Calu3 (cell line): ENCODE measurements around the gene PDGFB. TPM values are rescaled to one million over a fixed set of nuclear protein-coding genes. Genes with fewer than 3 reads are reported as not detected.

Experiments
- BruUV-seq: library from RNA; stranded (reverse); fragments of 400-500 nt; replicated peaks from 2 replicates; lab custom pipeline; 2021; lab: Mats Ljungman, UMichigan
- CTCF ChIA-PET: fragments of 300-600 bp; sonication (Branson Sonifier 250); formaldehyde crosslinking; loops from one replicate; lab custom pipeline; 2022; ENCODE audit warnings: antibody characterized with exemption; lab: Charles Lee
- DNase-seq: peaks from one replicate; pipeline ENCODE4 v3.0.0; 2022
- H3K27ac Mint-ChIP-seq: one replicate; pipeline ENCODE4 v1.8.0; 2022; ENCODE audit warnings: mixed read lengths; ENCODE audit not compliant: unreplicated experiment
- H3K27me3 Mint-ChIP-seq: one replicate; pipeline ENCODE4 v1.8.0; 2022; ENCODE audit warnings: mixed read lengths; ENCODE audit not compliant: unreplicated experiment
- H3K36me3 Mint-ChIP-seq: one replicate; pipeline ENCODE4 v1.8.0; 2022; ENCODE audit warnings: mild to moderate bottlenecking, moderate library complexity, mixed read lengths; ENCODE audit not compliant: insufficient read depth, unreplicated experiment
- H3K4me1 Mint-ChIP-seq: one replicate; pipeline ENCODE4 v1.8.0; 2022; ENCODE audit warnings: mild to moderate bottlenecking, low read depth, mixed read lengths; ENCODE audit not compliant: unreplicated experiment
- H3K4me3 Mint-ChIP-seq: one replicate; pipeline ENCODE4 v1.8.0; 2022; ENCODE audit warnings: mild to moderate bottlenecking, low read depth, moderate library complexity, mixed read lengths; ENCODE audit not compliant: unreplicated experiment
- H3K9me3 Mint-ChIP-seq: one replicate; pipeline ENCODE4 v1.8.0; 2022; ENCODE audit warnings: low read depth, mixed read lengths; ENCODE audit not compliant: unreplicated experiment
- CTCF ChIP-seq: fragments of 200-600 bp; IDR thresholded peaks from one replicate; pipeline ENCODE4 v1.8.0; 2022; ENCODE audit warnings: antibody characterized with exemption; ENCODE audit not compliant: unreplicated experiment
- intact Hi-C: fragments of 100-400 bp; cut with micrococcal nuclease; formaldehyde crosslinking; loops from one replicate; pipeline ENCODE4 v1.10.0; 2022; ENCODE audit not compliant: unreplicated experiment
- total RNA-seq: library from RNA; stranded (reverse); gene quantifications from 2 replicates; pipeline ENCODE4 v1.2.3, GENCODE V29; 2022

The PDGFB gene
- total RNA-seq, 1 experiment from 2014 or later, result 25.9 TPM

- Mint-ChIP-seq H3K36me3 (peaks cover 25% of the 10 kb centered on the region), H3K27ac (no peak overlapping the region), H3K4me3 (no peak overlapping the region)
Observed at GRCh38 chr22:39176714-39177455, 67.9 kb downstream of the PDGFB start.

GRCh38 chr22:39176143-39176713 is 68.6 kb downstream of the PDGFB start:
- TF ChIP-seq CTCF, result no peak
- CTCF ChIA-PET, result interaction anchor here (0.6 to 1.4 kb wide), 3 partner anchors 12 to 445 kb away, joined by 3 to 12 read pairs (median 3); no protein-coding TSS in a partner anchor
- Mint-ChIP-seq H3K36me3 (peaks cover 25% of the 10 kb centered on the region), H3K4me1 (peaks cover 59% of the 10 kb centered on the region), H3K9me3 (no peaks in the 10 kb centered on the region), H3K4me3 (peak overlapping the region; percentile 36), H3K27ac (no peak overlapping the region), H3K27me3 (no peaks in the 10 kb centered on the region)
- peak; percentile 79 for DNase-seq
- intact Hi-C loops, result loop anchor here (5.0 to 10.0 kb wide), 2 partner anchors 36 to 69 kb away; partner anchors contain the start of gene PDGFB
- no TSS peak for BruUV-seq

More at GRCh38 chr22:39176714-39177455, 67.9 kb downstream of the PDGFB start:
- Mint-ChIP-seq H3K9me3 (no peaks in the 10 kb centered on the region), H3K4me1 (peaks cover 52% of the 10 kb centered on the region), H3K27me3 (no peaks in the 10 kb centered on the region)
- DNase-seq, result no peak
- BruUV-seq, result no TSS peak
- no peak for TF ChIP-seq CTCF
- intact Hi-C loops, result loop anchor here (5.0 to 10.0 kb wide), 2 partner anchors 35 to 68 kb away; partner anchors contain the start of gene PDGFB
- CTCF ChIA-PET, result interaction anchor here (0.6 to 1.4 kb wide), 2 partner anchors 13 to 139 kb away, joined by 3 to 12 read pairs; no protein-coding TSS in a partner anchor

- Mint-ChIP-seq H3K4me3 (no peak overlapping the region), H3K36me3 (peaks cover 25% of the 10 kb centered on the region), H3K9me3 (no peaks in the 10 kb centered on the region), H3K27me3 (no peaks in the 10 kb centered on the region), H3K27ac (peak overlapping the region; percentile 98), H3K4me1 (peaks cover 65% of the 10 kb centered on the region)
- peak; percentile 44 for DNase-seq
- intact Hi-C loops, result loop anchor here (5.0 to 10.0 kb wide), 2 partner anchors 37 to 69 kb away; partner anchors contain the start of gene PDGFB
- no peak for TF ChIP-seq CTCF
- BruUV-seq, result no TSS peak
- CTCF ChIA-PET, result interaction anchor here (0.6 to 1.4 kb wide), 3 partner anchors 131 to 444 kb away, joined by 3 to 4 read pairs (median 3); no protein-coding TSS in a partner anchor
Observed at GRCh38 chr22:39175353-39176142, 69.2 kb downstream of the PDGFB start.
